ENCODE data around the gene PDE6B. TPM values are rescaled to one million over a fixed set of nuclear protein-coding genes. Genes with fewer than 3 reads are reported as not detected.
"Not testable (repeated sequence)": the region's sequence is repeated elsewhere in the genome, so short reads cannot be mapped to it uniquely, and the experiment has no call there.

Gene PDE6B
- total RNA-seq, 1 donor from 2014 or later = 3.2 TPM

GRCh38 chr4:669806-670559, 44.6 kb downstream of the PDE6B start:
- not testable (repeated sequence) for DNase-seq (ENCODE audit: low read depth in 2 of 2)

DNA sequence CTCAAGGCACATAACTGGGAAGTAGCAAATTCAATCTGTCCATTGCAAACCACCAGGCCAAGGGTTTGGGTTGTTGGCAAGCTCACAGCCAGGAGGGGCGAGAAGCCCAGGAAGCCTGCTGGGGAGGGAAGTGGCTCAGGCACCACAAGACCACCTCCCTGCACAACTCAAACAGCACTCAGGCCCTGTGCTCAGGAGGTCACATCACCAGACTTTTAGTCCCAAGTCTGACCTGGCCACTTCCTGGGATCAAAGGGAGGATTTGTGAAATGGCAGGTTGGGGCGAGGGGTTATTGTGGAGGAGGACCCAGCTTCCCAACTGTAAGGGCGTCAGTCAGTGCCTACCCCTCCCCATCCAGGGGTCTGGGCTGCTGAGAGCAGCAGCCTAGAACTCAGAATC, 46.4 kb downstream of the PDE6B start:
- no peak for DNase-seq (ENCODE audit: low read depth in 2 of 2)

DNA sequence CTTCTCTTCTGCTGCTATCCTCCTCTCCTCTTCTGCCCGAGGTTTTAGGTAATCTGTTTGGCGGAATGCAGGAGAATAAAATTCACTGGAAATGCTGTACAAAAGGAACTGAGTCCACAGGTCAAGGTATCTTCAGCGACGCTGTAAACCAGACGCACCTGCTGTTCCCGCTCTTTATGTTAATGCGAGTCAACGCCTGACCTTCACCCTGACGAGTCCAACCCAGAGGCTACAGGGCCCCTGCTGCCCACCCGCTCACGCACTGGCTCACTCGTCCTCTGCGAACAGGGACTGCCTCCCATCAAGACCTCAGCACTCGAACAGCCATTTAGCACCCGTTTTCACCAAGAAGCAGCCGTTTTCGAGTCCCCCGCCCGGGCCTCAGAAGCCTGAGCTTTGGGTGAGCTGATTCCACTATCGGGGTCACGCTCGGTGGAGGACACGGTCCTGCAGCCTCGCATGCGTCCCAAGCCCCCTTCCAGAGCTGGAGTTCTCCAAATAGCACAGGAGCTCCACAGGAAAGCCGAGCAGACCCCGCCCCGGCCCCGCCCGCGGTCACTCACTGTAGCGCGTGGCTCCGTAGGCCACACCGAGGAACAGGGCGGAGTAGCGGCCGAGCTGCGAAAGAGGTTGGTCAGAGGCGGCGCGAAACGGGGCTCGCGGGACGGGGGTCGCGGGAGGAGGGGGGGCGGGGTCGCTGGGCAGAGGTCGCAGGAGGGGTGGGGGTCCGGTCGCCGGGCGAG, 48.1 kb downstream of the PDE6B start:
- DNase-seq (ENCODE audit: low read depth in 2 of 2) = peak in 1 of 2 donors; percentile 40

GRCh38 chr4:674172-675035, 49.0 kb downstream of the PDE6B start, which contains the start of the genes ATP5ME and MYL5:
Gene ATP5ME, minus strand, starts transcription at chr4:674276. Its CDS starts 29 bp downstream, at chr4:674247.
Gene MYL5, plus strand, starts transcription at chr4:674542. Its CDS starts 3,485 bp downstream, at chr4:678027.
- DNase-seq (ENCODE audit: low read depth in 2 of 2) = peak; percentile 91 to 95

- DNase-seq (ENCODE audit: low read depth in 2 of 2) = no peak
Observed at GRCh38 chr4:675036-675882, 49.9 kb downstream of the PDE6B start.

DNA sequence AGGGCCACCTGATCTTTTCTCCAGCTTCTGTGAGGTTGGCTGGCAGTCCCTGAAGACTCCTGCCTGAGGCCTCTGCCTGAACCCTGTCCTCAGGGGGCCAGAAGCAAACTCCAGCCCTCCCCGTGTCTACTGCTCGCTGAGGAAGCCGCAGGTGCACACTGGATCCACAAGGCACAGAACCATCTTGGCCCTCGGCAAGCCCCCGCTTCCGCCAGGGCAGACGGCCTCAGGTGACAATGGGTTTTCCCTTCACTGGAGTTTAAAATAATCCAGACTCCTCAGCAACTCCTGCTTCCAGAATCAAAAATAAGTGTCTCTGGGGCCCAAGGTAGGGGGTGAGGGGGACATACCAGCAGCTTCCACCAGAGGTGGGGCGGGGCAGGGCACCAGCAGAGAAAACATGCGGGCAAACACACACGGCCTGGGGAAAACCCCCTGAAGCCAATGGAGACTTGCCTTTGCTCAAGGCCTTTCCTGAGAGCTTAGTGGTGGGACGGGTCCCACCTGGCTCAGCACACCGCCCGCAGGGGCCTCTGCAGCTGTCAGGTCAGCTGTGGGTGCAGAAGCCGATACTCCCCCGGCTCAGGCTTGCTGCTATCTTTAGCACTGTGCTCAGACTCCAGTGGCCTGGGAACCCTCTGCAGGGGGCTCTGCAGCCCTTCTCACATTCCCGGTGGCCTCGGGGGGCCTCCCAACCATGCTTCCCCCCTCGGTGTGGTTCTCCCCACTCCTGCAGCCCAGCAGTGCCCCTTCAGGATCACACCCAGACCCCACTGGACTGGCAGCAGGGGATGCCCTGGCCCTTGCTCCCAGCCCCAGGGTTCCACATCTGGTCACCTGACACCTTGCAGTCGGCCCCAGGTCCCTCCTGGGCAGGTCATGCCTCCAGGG, 50.9 kb downstream of the PDE6B start:
- no peak for DNase-seq (ENCODE audit: low read depth in 2 of 2)

- no peak for DNase-seq (ENCODE audit: low read depth in 2 of 2)
Observed at GRCh38 chr4:676871-677235, 51.5 kb downstream of the PDE6B start.

DNA sequence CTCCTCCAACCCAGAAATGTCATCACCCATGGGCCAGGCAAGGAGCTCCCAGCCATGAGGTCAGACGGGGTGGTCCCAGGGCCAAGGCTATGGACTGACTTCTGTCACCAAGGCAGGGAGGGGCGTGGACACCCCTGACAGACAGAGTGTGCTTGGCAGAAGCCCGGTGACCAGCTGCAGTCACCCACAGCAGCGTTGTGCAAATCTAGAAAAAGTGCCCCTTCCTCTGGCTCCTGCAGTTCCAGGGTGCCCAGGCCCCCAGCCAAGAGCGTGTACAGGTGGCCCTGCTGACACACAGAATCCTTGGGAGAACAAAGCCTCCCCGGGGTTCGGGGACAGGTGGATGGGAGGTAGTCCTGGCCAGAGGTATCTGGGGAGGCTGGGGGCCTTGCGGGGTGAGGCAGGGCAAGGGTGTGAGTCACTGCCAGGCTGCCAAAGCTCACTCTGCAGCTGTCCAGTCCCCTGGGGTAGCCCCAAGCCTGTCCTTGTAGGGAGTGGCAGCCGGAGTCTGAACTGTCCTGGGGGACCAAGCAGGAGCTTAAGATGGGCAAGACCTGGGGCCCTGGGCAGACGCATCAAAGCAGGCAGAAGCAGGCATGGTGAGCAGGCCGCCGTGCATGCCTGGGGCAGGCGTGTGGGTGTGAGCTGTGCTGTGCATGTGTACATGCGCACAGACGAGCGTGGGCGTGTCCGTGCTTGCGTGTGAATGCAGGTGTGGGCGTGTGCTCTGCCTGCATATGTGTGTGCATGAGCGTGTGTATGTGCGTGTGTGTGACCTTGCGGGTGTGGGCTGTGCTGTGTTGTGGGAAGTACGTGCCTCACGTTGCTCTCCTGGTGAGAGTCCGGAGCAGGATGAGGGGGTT, 52.3 kb downstream of the PDE6B start:
- no peak for DNase-seq (ENCODE audit: low read depth in 2 of 2)

DNA sequence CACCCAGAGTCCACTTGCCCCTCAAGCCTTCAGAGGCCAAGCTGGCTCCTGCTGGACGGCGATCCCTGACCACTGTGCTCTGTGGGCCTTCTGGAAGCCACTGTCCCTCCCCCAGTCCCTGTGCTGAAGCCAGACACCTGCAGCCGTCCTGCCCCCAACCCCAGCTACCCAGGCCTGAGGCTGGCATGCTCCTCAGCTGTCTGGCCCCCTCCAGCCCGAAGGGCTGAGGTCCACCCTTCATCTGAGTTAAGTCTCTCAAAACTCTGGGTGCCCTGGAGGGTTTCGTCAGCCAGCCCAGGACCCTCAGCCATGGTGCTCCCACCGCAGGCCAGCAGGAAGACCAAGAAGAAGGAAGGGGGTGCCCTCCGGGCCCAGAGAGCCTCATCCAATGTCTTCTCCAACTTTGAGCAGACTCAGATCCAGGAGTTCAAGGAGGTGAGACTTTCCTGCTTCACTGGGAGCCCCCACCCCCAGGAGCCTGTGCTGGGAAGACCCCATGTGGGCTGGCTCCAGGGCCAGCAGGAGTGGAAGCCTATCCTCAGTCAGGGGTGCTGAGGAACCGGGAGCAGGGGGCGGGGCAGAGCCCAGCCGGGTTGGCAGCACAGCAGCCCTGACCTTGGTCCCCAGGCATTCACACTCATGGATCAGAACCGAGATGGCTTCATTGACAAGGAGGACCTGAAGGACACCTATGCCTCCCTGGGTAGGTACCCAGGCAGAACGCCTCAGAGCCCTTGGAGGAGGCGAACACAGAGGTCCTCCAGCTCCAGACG, 53.1 kb downstream of the PDE6B start:
- DNase-seq (ENCODE audit: low read depth in 2 of 2) = no peak

- no peak for DNase-seq (ENCODE audit: low read depth in 2 of 2)
Observed at GRCh38 chr4:679104-679481, 53.7 kb downstream of the PDE6B start.

DNA sequence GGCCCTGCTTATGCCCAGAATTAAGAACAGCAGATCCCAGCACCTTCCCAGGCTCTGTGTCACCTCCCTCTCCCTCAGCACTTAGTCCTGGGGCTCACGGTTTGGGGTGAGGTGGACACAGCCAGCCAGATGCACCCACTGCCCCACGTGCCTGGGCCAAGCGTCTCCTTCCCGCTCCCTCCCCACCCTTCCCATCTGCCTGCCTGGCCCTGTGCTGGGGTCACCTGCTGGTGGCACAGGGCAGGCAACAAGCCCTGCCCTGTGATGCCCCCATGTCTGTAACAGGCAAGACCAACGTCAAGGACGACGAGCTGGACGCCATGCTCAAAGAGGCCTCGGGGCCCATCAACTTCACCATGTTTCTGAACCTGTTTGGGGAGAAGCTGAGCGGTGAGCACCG, 54.3 kb downstream of the PDE6B start:
- no peak for DNase-seq (ENCODE audit: low read depth in 2 of 2)

- no peak for DNase-seq (ENCODE audit: low read depth in 2 of 2)
Observed at GRCh38 chr4:680091-680490, 54.7 kb downstream of the PDE6B start.

GRCh38 chr4:680551-680927, 55.2 kb downstream of the PDE6B start:
- DNase-seq (ENCODE audit: low read depth in 2 of 2) = no peak

GRCh38 chr4:680928-681645, 55.7 kb downstream of the PDE6B start:
- DNase-seq (ENCODE audit: low read depth in 2 of 2) = peak in 1 of 2 donors; percentile 39

DNA sequence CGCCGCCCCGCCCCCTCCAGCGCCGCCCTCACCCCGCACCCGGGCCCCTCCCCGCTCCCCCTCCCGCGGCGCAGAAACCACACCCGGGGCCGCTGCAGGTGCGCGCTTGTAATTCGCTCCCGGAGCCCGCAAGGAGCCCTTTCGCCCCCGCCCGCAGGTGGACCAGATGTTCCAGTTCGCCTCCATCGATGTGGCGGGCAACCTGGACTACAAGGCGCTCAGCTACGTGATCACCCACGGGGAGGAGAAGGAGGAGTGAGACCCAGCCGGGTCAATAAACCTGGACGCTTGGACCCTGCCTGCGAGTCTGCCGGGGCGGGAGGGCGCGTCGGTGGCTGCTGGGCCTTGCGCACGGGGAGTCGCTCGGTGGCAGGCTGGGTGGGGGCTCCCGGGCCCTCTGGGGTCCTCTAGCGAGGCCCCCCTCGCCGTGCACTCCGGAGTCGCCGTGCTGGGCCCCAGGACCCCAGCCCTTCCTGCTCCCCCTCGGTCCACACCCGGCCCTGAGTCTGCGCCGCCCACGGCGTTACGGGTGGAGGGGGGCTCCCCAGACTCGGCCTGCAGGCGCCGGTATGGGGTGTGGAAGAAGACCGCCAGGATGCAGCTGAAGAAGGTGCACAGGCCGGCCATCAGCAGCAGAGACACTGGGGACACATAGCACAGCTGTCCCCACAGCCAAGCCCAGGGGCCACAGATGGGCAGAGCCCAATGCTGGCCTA, 56.5 kb downstream of the PDE6B start:
- no peak for DNase-seq (ENCODE audit: low read depth in 2 of 2)

DNA sequence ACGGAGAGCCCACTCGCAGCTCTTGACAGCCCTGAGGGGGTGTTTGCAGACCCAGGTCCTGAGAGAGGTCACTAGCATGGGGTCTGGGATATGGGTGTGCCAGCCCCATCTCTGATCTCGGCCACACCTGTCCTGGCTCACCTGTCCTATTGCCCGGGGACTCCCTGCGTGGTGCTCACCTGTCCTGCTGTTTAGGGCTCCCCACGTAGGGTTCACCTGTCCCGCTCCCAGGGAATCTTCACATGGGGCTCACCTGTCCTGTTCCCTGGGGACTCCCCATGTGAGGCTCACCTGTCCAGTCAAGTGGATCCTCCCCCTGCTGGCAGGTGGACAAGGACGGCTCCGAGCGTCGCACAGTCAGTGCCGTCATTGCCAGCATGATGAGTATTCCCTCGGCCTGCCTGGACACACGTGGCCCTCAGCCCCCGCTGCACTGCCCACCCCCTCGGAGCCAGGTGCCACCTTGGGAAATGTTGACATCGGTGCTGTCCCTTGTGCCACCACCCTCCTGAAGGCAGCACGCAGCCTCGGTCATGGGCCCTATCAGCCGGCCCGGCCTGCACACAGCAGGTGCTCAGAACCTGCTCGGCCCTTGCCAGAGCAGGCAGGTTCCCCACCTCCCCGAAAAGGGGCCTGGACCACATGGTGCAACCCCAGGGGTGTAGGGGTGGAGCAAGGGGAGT, 57.3 kb downstream of the PDE6B start:
- no peak for DNase-seq (ENCODE audit: low read depth in 2 of 2)
